ENCODE measurements around the gene MXD4. TPM values are rescaled to one million over a fixed set of nuclear protein-coding genes. Genes with fewer than 3 reads are reported as not detected.

Gene MXD4
- total and polyA plus RNA-seq, 9 of the 15 experiments (the other 6 are each of a cell fraction or from before 2014, with no cell fraction given), result 0.06 to 13.5 (median 5.9) TPM

DNA sequence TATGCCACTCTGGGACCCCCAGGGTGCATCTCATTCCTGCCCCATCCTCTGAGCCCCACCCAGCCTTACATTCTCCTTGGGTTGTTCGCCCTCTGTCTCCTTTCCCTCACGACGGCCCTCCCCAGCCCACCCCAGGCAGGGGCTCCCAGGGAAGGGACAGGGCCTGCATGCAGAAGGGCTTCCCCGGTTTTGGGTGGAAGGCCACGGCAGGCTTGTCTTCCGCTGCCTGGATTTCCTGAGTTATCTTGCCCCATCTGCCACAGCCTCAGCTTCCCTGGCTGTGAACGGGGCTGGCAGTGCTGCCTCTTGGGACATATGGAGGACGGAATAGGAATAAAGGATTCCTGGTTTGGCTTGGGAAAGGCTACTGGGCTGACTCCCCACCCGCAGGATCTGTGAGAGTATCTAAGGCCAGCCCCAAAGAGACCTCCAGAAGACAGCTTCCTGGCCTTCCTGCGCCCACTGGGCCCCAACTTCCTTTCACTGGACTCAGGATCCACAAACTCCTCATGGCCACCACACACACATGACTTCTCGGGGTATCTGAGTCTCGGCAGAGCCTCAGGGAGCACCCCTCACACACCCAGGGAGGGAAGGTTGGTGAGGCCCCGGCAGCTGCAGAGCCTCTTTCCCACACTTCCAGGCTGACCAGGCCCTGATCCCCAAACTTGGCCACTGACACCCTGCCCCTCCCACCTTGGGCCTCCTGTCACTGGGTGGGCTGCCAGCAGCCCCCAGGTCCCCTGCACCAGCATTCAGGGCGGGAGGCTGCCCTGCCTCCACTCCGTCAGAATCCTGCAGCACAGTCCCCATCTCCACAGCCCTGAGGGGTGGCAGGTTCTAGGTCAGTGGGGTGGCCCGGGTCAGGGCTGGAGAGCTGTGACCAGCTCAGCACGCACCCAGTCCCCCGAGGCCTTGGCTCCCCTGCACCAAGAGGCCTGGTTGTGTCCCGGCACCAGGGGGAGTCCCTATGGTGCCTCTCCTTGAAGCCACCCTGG lies 3.5 kb upstream of the MXD4 start:
- POLR2A ChIA-PET, result interaction anchor here (0.6 to 1.0 kb wide), 2 partner anchors 16 to 1335 kb away, joined by 3 read pairs; no protein-coding TSS in a partner anchor
- CTCF ChIA-PET (ENCODE audit: low intra/inter-chr PET ratio), result no interaction called here
- Histone ChIP-seq H2AFZ (ENCODE audit: low read depth, low read length) (no peak overlapping the region), H3K9ac (ENCODE audit: insufficient read depth in 1 of 2, low read depth in 2 of 2, low read length in 2 of 2) (peak overlapping the region in 1 of 2 experiments; percentile 81; a peak in 2 of 4 replicates), H3K27ac (ENCODE audit: extremely low read depth, low read depth, low read length) (no peak overlapping the region), H4K20me1 (replicated peaks; ENCODE audit: control insufficient read depth, insufficient read depth, low read length) (no peaks in the 10 kb centered on the region), H3K9me1 (ENCODE audit: control insufficient read depth, insufficient read depth, low read length) (no peaks in the 10 kb centered on the region), H3K4me3 (no peak overlapping the region), H3K4me2 (ENCODE audit: insufficient read depth, low read length) (no peak overlapping the region), H3K27me3 (ENCODE audit: control insufficient read depth in 2 of 2, insufficient read depth in 2 of 2, low read length in 2 of 2) (no peaks in the 10 kb centered on the region), H3K79me2 (ENCODE audit: control insufficient read depth, insufficient read depth, low read length) (peaks cover 4% of the 10 kb centered on the region; the same call in 1 of the 3 replicates), H3K9me3 (replicated peaks; ENCODE audit: control insufficient read depth, insufficient read depth, low read depth, low read length) (no peaks in the 10 kb centered on the region), H3K4me1 (replicated peaks in 1 of 2; ENCODE audit: control insufficient read depth in 2 of 2, insufficient read depth in 2 of 2, low read length in 2 of 2) (peaks cover 20 to 80% of the 10 kb centered on the region in 2 experiments), H3K36me3 (ENCODE audit: control insufficient read depth, insufficient read depth, low read length) (no peaks in the 10 kb centered on the region; the same call in 2 of the 3 replicates)
- DNase-seq (ENCODE audit: extremely low read depth in 1 of 4, low spot score in 3 of 4) (no peak), ATAC-seq (no peak), FAIRE-seq (no peak)
- TF ChIP-seq, protein P1, sequence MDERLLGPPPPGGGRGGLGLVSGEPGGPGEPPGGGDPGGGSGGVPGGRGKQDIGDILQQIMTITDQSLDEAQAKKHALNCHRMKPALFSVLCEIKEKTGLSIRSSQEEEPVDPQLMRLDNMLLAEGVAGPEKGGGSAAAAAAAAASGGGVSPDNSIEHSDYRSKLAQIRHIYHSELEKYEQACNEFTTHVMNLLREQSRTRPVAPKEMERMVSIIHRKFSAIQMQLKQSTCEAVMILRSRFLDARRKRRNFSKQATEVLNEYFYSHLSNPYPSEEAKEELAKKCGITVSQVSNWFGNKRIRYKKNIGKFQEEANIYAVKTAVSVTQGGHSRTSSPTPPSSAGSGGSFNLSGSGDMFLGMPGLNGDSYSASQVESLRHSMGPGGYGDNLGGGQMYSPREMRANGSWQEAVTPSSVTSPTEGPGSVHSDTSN (CRISPR knock-in tag; IDR thresholded peaks at IDR 0.05; ENCODE audit: low read depth), result no peak
- TF ChIP-seq, protein P1 (tag; conservative IDR thresholded peaks at IDR 0.05; ENCODE audit: low read depth), result no peak
- 0 out of 2 replicates have a peak, but pooled peaks have one; percentile 20 for TF ChIP-seq POLR2G (IDR thresholded peaks at IDR 0.05; ENCODE audit: low read depth, low read length)
- BruUV-seq (replicated peaks), result no TSS peak
- intact Hi-C loops (cut with micrococcal nuclease), result no loop called here
- in situ Hi-C loops (cut with MboI), result no loop called here
- 68% methylated on average over 14 of the region's 19 CpGs for WGBS (ENCODE audit: insufficient coverage, low coverage, missing lambda C conversion rate)

Data from K562 (cell line).